Measurements from ENCODE around the gene BEND6. TPM values are rescaled to one million over a fixed set of nuclear protein-coding genes. Genes with fewer than 3 reads are reported as not detected.

Gene BEND6
- polyA plus RNA-seq, 3 donors: not detected

DNA sequence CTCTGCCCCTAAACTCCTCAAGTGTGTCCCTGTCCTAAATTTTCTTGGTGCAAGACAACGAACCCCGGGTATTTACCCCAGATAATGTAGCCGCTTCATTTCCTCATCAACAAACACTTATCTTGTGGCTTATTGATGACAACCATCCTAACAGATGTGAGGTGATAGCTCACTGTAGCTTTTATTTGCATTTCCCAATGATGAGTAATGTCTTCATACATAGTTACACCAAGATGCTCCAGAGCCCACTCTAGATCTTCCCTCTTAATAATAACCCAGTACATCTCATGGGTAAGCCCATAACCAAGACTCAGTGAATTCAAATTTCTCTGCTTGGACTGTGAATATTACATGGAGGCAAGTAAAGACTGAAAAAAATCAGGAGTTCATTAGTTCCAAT lies 48.2 kb upstream of the BEND6 start:
- 80% methylated on average over 2 of the region's 3 CpGs for WGBS (ENCODE audit: insufficient coverage)
- intact Hi-C loops (cut with micrococcal nuclease): no loop called here
- no peak overlapping the region for H3K4me2 ChIP-seq (replicated peaks; ENCODE audit: extremely low read depth, low read length, poor library complexity, severe bottlenecking)

DNA sequence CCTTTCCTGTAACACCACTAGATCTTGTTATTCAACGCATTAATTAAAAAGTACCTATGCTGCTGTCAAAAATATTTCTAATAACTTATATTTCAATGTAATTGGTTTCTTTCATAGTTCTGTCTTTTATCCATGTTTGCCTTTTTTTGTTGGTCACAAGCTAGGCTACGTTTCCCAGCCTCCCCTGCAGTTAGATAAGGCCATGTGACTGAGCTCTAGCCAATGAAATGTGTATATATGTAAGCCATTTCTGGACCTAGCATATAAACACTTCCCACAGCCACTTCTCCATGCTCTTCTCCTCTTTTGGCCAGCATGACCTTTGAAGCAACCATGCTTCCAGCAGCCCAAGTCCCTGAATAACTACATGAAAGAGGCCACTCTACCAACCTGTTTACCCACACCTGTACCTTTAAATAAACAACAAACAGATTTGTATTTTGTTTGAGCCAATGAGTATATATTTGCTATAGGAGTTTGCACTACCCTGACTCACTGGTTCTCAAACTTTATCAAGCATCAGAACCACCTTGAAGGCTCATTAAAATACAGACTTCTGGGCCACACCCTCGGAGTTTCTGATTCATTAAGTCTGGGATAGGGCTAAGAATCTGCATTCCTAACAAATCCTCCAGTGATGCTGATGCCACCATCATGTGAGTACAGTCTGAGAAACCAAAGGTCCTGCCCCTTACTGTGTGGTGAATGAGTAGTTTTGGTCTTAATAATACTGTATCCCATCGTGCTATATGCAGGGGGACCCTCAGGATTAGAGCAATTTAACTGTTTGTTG lies 45.6 kb upstream of the BEND6 start:
- Mint-ChIP-seq H3K4me1 (no peaks in the 10 kb centered on the region), H3K27ac (no peak overlapping the region), H3K36me3 (no peaks in the 10 kb centered on the region), H3K9me3 (no peaks in the 10 kb centered on the region), H3K4me3 (no peak overlapping the region), H3K27me3 (ENCODE audit: low read depth in 3 of 3) (peaks cover 0 to 1% (median 0%) of the 10 kb centered on the region in 3 donors)
- H3K9ac ChIP-seq (ENCODE audit: insufficient read depth, low read length, poor library complexity, severe bottlenecking): no peak overlapping the region
- no peaks in the 10 kb centered on the region for H3K4me1 ChIP-seq (ENCODE audit: control insufficient read depth in 1 of 2, insufficient read depth in 2 of 2, low read length in 2 of 2)
- no peak overlapping the region for H2AFZ ChIP-seq (ENCODE audit: insufficient read depth, low read depth, low read length, poor library complexity, severe bottlenecking)
- no CpG with 5 or more reads among the region's 4 CpGs for WGBS (ENCODE audit: insufficient coverage)
- no peak overlapping the region for H3K4me2 ChIP-seq (replicated peaks; ENCODE audit: extremely low read depth, low read length, poor library complexity, severe bottlenecking)
- no peaks in the 10 kb centered on the region for H4K20me1 ChIP-seq (ENCODE audit: insufficient read depth, low read length)
- H3K36me3 ChIP-seq (replicated peaks in 1 of 2; ENCODE audit: control insufficient read depth in 1 of 2, insufficient read depth in 2 of 2, low read length in 2 of 2): no peaks in the 10 kb centered on the region
- no peaks in the 10 kb centered on the region for H3K79me2 ChIP-seq (ENCODE audit: insufficient read depth, low read length)
- H3K4me3 ChIP-seq (replicated peaks in 1 of 3; ENCODE audit: low read depth in 2 of 3, low read length in 3 of 3): no peak overlapping the region
- H3K27me3 ChIP-seq (ENCODE audit: control insufficient read depth in 2 of 2, insufficient read depth in 2 of 2, low read length in 2 of 2): no peaks in the 10 kb centered on the region
- H3K27ac ChIP-seq (ENCODE audit: low read depth in 1 of 2, low read length in 2 of 2): no peak overlapping the region
- TF ChIP-seq, protein P1, sequence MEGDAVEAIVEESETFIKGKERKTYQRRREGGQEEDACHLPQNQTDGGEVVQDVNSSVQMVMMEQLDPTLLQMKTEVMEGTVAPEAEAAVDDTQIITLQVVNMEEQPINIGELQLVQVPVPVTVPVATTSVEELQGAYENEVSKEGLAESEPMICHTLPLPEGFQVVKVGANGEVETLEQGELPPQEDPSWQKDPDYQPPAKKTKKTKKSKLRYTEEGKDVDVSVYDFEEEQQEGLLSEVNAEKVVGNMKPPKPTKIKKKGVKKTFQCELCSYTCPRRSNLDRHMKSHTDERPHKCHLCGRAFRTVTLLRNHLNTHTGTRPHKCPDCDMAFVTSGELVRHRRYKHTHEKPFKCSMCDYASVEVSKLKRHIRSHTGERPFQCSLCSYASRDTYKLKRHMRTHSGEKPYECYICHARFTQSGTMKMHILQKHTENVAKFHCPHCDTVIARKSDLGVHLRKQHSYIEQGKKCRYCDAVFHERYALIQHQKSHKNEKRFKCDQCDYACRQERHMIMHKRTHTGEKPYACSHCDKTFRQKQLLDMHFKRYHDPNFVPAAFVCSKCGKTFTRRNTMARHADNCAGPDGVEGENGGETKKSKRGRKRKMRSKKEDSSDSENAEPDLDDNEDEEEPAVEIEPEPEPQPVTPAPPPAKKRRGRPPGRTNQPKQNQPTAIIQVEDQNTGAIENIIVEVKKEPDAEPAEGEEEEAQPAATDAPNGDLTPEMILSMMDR (IDR thresholded peaks at IDR 0.05): no peak
- H3K9me3 ChIP-seq (replicated peaks in 1 of 2; ENCODE audit: control insufficient read depth in 1 of 2, insufficient read depth in 1 of 2, low read length in 2 of 2): no peaks in the 10 kb centered on the region
- DNase-seq: no peak
- intact Hi-C loops (cut with micrococcal nuclease): no loop called here

More for the DNA sequence above, 48.2 kb upstream of the BEND6 start:
- Mint-ChIP-seq H3K4me1 (no peaks in the 10 kb centered on the region), H3K36me3 (no peaks in the 10 kb centered on the region), H3K27ac (no peak overlapping the region), H3K27me3 (ENCODE audit: low read depth in 3 of 3) (peaks cover 0 to 1% (median 0%) of the 10 kb centered on the region in 3 donors), H3K4me3 (no peak overlapping the region), H3K9me3 (no peaks in the 10 kb centered on the region)
- H3K9ac ChIP-seq (ENCODE audit: insufficient read depth, low read length, poor library complexity, severe bottlenecking): no peak overlapping the region
- no peaks in the 10 kb centered on the region for H3K4me1 ChIP-seq (ENCODE audit: control insufficient read depth in 1 of 2, insufficient read depth in 2 of 2, low read length in 2 of 2)
- no peaks in the 10 kb centered on the region for H3K27me3 ChIP-seq (ENCODE audit: control insufficient read depth in 2 of 2, insufficient read depth in 2 of 2, low read length in 2 of 2)
- DNase-seq: no peak
- H2AFZ ChIP-seq (ENCODE audit: insufficient read depth, low read depth, low read length, poor library complexity, severe bottlenecking): no peak overlapping the region
- no peak overlapping the region for H3K27ac ChIP-seq (ENCODE audit: low read depth in 1 of 2, low read length in 2 of 2)
- TF ChIP-seq, protein P1 (IDR thresholded peaks at IDR 0.05): no peak
- no peaks in the 10 kb centered on the region for H3K9me3 ChIP-seq (replicated peaks in 1 of 2; ENCODE audit: control insufficient read depth in 1 of 2, insufficient read depth in 1 of 2, low read length in 2 of 2)
- H3K4me3 ChIP-seq (replicated peaks in 1 of 3; ENCODE audit: low read depth in 2 of 3, low read length in 3 of 3): no peak overlapping the region
- H3K79me2 ChIP-seq (ENCODE audit: insufficient read depth, low read length): no peaks in the 10 kb centered on the region
- no peaks in the 10 kb centered on the region for H4K20me1 ChIP-seq (ENCODE audit: insufficient read depth, low read length)
- no peaks in the 10 kb centered on the region for H3K36me3 ChIP-seq (replicated peaks in 1 of 2; ENCODE audit: control insufficient read depth in 1 of 2, insufficient read depth in 2 of 2, low read length in 2 of 2)
